ENCODE data around the gene RUBCN. TPM values are rescaled to one million over a fixed set of nuclear protein-coding genes. Genes with fewer than 3 reads are reported as not detected.

The RUBCN gene
- total and polyA plus RNA-seq, 10 of the 15 experiments (the other 5 are each of a cell fraction or from before 2014, with no cell fraction given), result 15.5 to 79.9 (median 40.4) TPM

DNA sequence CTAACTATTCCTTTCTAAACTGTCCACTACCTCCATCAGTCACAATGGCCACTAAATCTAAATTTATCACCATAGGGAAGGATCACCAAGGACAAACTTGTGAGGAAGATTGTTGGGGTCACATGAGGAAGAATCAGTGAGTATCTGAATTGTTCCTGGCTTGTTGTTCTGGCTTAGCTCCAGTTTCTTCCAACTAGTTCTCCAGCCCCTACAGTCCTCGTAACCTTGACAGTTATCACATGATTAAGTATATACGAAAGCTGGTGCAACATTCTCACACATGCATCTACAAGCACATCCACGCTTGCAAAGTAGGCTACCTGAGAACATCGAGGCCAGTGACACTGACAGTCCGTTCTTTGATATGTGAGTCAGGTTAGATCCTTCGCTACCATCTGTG lies 46.0 kb downstream of the RUBCN start:
- H3K79me2 ChIP-seq (ENCODE audit: control insufficient read depth, insufficient read depth, low read length), result no peaks in the 10 kb centered on the region
- DNase-seq (ENCODE audit: low read depth, low spot score) (no peak), ATAC-seq (no peak), FAIRE-seq (no peak)
- intact Hi-C loops (cut with micrococcal nuclease; ENCODE audit: unreplicated experiment), result no loop called here
- BruUV-seq (replicated peaks), result TSS peak; percentile 10
- no peaks in the 10 kb centered on the region for H3K27me3 ChIP-seq (replicated peaks in 1 of 2; ENCODE audit: control insufficient read depth in 2 of 2, insufficient read depth in 2 of 2, low read length in 1 of 2)
- H3K4me2 ChIP-seq (ENCODE audit: control insufficient read depth, insufficient read depth), result no peak overlapping the region
- H4K20me1 ChIP-seq (ENCODE audit: control insufficient read depth, insufficient read depth), result no peaks in the 10 kb centered on the region
- ChIA-PET CTCF (interaction anchor here (0.8 kb wide), 1 partner anchor 12 kb away, joined by 4 read pairs; no protein-coding TSS in a partner anchor), SMC1A (ENCODE audit: uncharacterized antibody, unreplicated experiment) (interaction anchor here (0.9 kb wide), 1 partner anchor 11 kb away, joined by 3 read pairs; no protein-coding TSS in a partner anchor), RAD21 (ENCODE audit: unreplicated experiment) (no interaction called here), POLR2A (no interaction called here)
- peaks cover 34 to 47% of the 10 kb centered on the region in 2 experiments for H3K36me3 ChIP-seq (ENCODE audit: control insufficient read depth in 2 of 2, insufficient read depth in 2 of 2, low read length in 1 of 2)
- H2AFZ ChIP-seq (ENCODE audit: control insufficient read depth, low read depth, low read length), result no peak overlapping the region
- no peaks in the 10 kb centered on the region for H3K9me3 ChIP-seq (replicated peaks; ENCODE audit: control insufficient read depth, insufficient read depth, low read length)
- 98% methylated on average over 6 of the region's 6 CpGs for WGBS (ENCODE audit: insufficient coverage, insufficient replicate concordance, low lambda C conversion rate, missing lambda C conversion rate)
- 0 out of 2 replicates have a peak, but pooled peaks cover 3% of the 10 kb centered on the region for H3K4me1 ChIP-seq (ENCODE audit: control insufficient read depth, insufficient read depth, low read length)
- in situ Hi-C loops (cut with MboI), result no loop called here
- H3K27ac ChIP-seq (ENCODE audit: control insufficient read depth, insufficient read depth), result no peak overlapping the region
- TF ChIP-seq LARP7 (IDR thresholded peaks at IDR 0.05) (no peak), WRNIP1 (IDR thresholded peaks at IDR 0.05; ENCODE audit: borderline replicate concordance, low read depth, low read length) (no peak), ZBTB33 (IDR thresholded peaks at IDR 0.05) (no peak), E2F8 (IDR thresholded peaks at IDR 0.05; ENCODE audit: low read depth, partially characterized antibody) (no peak), IRF3 (IDR thresholded peaks at IDR 0.05) (no peak), FOXM1 (IDR thresholded peaks at IDR 0.05; ENCODE audit: low read depth, low read length) (no peak), TCF7 (IDR thresholded peaks at IDR 0.05; ENCODE audit: borderline replicate concordance) (no peak), RB1 (IDR thresholded peaks at IDR 0.05; ENCODE audit: borderline replicate concordance) (no peak), BCL3 (IDR thresholded peaks at IDR 0.05; ENCODE audit: borderline replicate concordance, insufficient read depth, low read depth, low read length, poor library complexity, severe bottlenecking) (no peak)
- TF ChIP-seq, protein P1, sequence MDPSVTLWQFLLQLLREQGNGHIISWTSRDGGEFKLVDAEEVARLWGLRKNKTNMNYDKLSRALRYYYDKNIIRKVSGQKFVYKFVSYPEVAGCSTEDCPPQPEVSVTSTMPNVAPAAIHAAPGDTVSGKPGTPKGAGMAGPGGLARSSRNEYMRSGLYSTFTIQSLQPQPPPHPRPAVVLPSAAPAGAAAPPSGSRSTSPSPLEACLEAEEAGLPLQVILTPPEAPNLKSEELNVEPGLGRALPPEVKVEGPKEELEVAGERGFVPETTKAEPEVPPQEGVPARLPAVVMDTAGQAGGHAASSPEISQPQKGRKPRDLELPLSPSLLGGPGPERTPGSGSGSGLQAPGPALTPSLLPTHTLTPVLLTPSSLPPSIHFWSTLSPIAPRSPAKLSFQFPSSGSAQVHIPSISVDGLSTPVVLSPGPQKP (IDR thresholded peaks at IDR 0.05; ENCODE audit: low read depth, low read length), result no peak
- TF ChIP-seq, protein P2, sequence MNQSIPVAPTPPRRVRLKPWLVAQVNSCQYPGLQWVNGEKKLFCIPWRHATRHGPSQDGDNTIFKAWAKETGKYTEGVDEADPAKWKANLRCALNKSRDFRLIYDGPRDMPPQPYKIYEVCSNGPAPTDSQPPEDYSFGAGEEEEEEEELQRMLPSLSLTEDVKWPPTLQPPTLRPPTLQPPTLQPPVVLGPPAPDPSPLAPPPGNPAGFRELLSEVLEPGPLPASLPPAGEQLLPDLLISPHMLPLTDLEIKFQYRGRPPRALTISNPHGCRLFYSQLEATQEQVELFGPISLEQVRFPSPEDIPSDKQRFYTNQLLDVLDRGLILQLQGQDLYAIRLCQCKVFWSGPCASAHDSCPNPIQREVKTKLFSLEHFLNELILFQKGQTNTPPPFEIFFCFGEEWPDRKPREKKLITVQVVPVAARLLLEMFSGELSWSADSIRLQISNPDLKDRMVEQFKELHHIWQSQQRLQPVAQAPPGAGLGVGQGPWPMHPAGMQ (IDR thresholded peaks at IDR 0.05; ENCODE audit: borderline replicate concordance), result no peak
- no peak overlapping the region for H3K4me3 ChIP-seq
- no peak overlapping the region for H3K9ac ChIP-seq (ENCODE audit: control insufficient read depth, insufficient read depth, low read length)

All from GM12878 (cell line).